Measurements from ENCODE around the gene RDH11. TPM values are rescaled to one million over a fixed set of nuclear protein-coding genes. Genes with fewer than 3 reads are reported as not detected.

The RDH11 gene
- 113 and 121 TPM in 2 replicates for total RNA-seq (2013; cell fraction: nucleolus; rRNA removed)
- total RNA-seq (2014; rRNA removed) (69.6 and 84.5 TPM in 2 replicates), total RNA-seq (2014; rRNA removed; fragmentation: Illumina TruSeq; extraction: Trizol) (81.0 and 85.0 TPM in 2 replicates), total RNA-seq (2021) (49.7 and 60.2 TPM in 2 replicates), polyA plus RNA-seq (2011; rRNA removed) (161 and 166 TPM in 2 replicates), polyA plus RNA-seq (2014; fragmentation: Illumina TruSeq; extraction: Trizol) (78.3 and 96.2 TPM in 2 replicates), polyA plus RNA-seq (2014; fragmentation: Nextera tagmentation; extraction: Ambion mirVana) (10 to 100 TPM; 76.2 to 88.7 TPM), polyA plus RNA-seq (2014; rRNA removed) (66.9 and 83.4 TPM in 2 replicates), polyA plus RNA-seq (2016; fragmentation: Nextera tagmentation; extraction: Ambion mirVana) (10 to 100 TPM; 55.6 to 56.1 TPM), polyA minus RNA-seq (2011; rRNA and poly(A)+ RNA removed) (133 and 164 TPM in 2 replicates), Bru-seq, nascent RNA (percentile 87 among the genes with signal in this experiment), BruChase-seq, experiment 1, labeled RNA remaining after a 6-hour chase (percentile 91 among the genes with signal in this experiment), BruChase-seq, experiment 2, labeled RNA remaining after a 2-hour chase (percentile 90 among the genes with signal in this experiment)
- polyA plus RNA-seq (2011; ENCODE audit: low read depth): 28.1 TPM
- polyA plus RNA-seq (2011; cell fraction: cytosol; rRNA removed): 103 and 106 TPM in 2 replicates
- polyA plus RNA-seq (2011; cell fraction: nucleus; rRNA removed): 99.0 and 128 TPM in 2 replicates
- 38.7 and 43.7 TPM in 2 replicates for polyA plus RNA-seq (2012)
- polyA minus RNA-seq (2011; cell fraction: cytosol; rRNA and poly(A)+ RNA removed): 49.3 and 50.5 TPM in 2 replicates
- 43.9 and 56.9 TPM in 2 replicates for polyA minus RNA-seq (2011; cell fraction: nucleus; rRNA and poly(A)+ RNA removed)
- long read RNA-seq, experiment 1, transcript RDH11-201 (7 exons, 2,588 nt): major isoform, 79 of 94 reads
- long read RNA-seq, experiment 1, partial matches to known transcripts: 3 of 94 reads
- long read RNA-seq, experiment 1, other reads (novel, unspliced or antisense): 10 of 94 reads
- long read RNA-seq, experiment 2, transcript RDH11-203 (7 exons, 1,926 nt): minor isoform, 15 of 842 reads
- long read RNA-seq, experiment 2, transcript RDH11-208 (2 exons, 801 nt): minor isoform, 11 of 842 reads
- long read RNA-seq, experiment 2, transcript RDH11-201 (7 exons, 2,588 nt): major isoform, 729 of 842 reads
- long read RNA-seq, experiment 2, partial matches to known transcripts: 26 of 842 reads
- long read RNA-seq, experiment 2, other reads (novel, unspliced or antisense): 58 of 842 reads

GRCh38 chr14:67695394-67695949 lies at the start of gene RDH11:
RDH11 (minus strand) TSS chr14:67695764; CDS start chr14:67695703, 61 bp downstream.
- Histone ChIP-seq H3K4me3 (peak within 1 kb of the TSS; percentile 97), H3K79me2 (ENCODE audit: control insufficient read depth, insufficient read depth, low read length) (peaks cover 22% of the 10 kb centered on the region), H3K4me1 (ENCODE audit: control insufficient read depth, insufficient read depth, low read length) (no peaks in the 10 kb centered on the region), H3K27me3 (replicated peaks in 1 of 2; ENCODE audit: control insufficient read depth in 2 of 2, insufficient read depth in 2 of 2, low read length in 1 of 2) (no peaks in the 10 kb centered on the region), H3K9me3 (replicated peaks; ENCODE audit: control insufficient read depth, insufficient read depth, low read length) (no peaks in the 10 kb centered on the region), H4K20me1 (ENCODE audit: control insufficient read depth, insufficient read depth) (no peaks in the 10 kb centered on the region), H3K9ac (ENCODE audit: control insufficient read depth, insufficient read depth, low read length) (peak within 1 kb of the TSS; percentile 85), H3K4me2 (ENCODE audit: control insufficient read depth, insufficient read depth) (peak within 1 kb of the TSS; percentile 63), H3K27ac (ENCODE audit: control insufficient read depth, insufficient read depth) (peak within 1 kb of the TSS; percentile 88), H2AFZ (ENCODE audit: control insufficient read depth, low read depth, low read length) (peak within 1 kb of the TSS; percentile 88), H3K36me3 (ENCODE audit: control insufficient read depth in 2 of 2, insufficient read depth in 2 of 2, low read length in 1 of 2) (peaks cover 2 to 11% of the 10 kb centered on the region in 2 experiments)
- FAIRE-seq (peak; percentile 89), DNase-seq (ENCODE audit: low read depth, low spot score) (peak; percentile 50), ATAC-seq (peak; percentile 96)
- no TSS peak for BruUV-seq (replicated peaks)
- under 1% methylated on average over 24 of the region's 25 CpGs for WGBS (ENCODE audit: insufficient coverage, insufficient replicate concordance, low lambda C conversion rate, missing lambda C conversion rate)
- ChIA-PET POLR2A (interaction anchor here (0.5 to 7.9 kb wide), 13 partner anchors 8 to 1700 kb away, joined by 3 to 71 read pairs (median 5); partner anchors contain the start of genes PIGH, TMEM229B and VTI1B), CTCF (interaction anchor here (0.6 to 6.3 kb wide), 15 partner anchors 8 to 1093 kb away, joined by 4 to 72 read pairs (median 6); partner anchors contain the start of genes ARG2, ATP6V1D, PIGH and RDH12), SMC1A (ENCODE audit: uncharacterized antibody, unreplicated experiment) (interaction anchor here (0.9 to 5.0 kb wide), 11 partner anchors 8 to 336 kb away, joined by 3 to 26 read pairs (median 7); partner anchors contain the start of genes ATP6V1D, EIF2S1, PIGH and VTI1B), RAD21 (ENCODE audit: unreplicated experiment) (interaction anchor here (0.9 to 5.3 kb wide), 5 partner anchors 9 to 77 kb away, joined by 3 to 56 read pairs (median 19); no protein-coding TSS in a partner anchor)
- intact Hi-C loops (cut with micrococcal nuclease; ENCODE audit: unreplicated experiment) (loop anchor here (2.0 kb wide), 1 partner anchor 15 kb away; no protein-coding TSS in a partner anchor), in situ Hi-C loops (cut with MboI) (no loop called here)
- TF ChIP-seq JUND (IDR thresholded peaks at IDR 0.05; ENCODE audit: low read depth, low read length) (no peak), SPI1 (IDR thresholded peaks at IDR 0.05; ENCODE audit: borderline replicate concordance, insufficient read depth, low read depth, low read length) (no peak), SKIL (IDR thresholded peaks at IDR 0.05; ENCODE audit: low read depth, poor library complexity, severe bottlenecking) (no peak), REST (IDR thresholded peaks at IDR 0.05; ENCODE audit: low read depth, low read length) (no peak), USF1 (IDR thresholded peaks at IDR 0.05; ENCODE audit: borderline replicate concordance, extremely low read length, insufficient read depth, low read depth, low read length) (no peak), CBFB (IDR thresholded peaks at IDR 0.05; ENCODE audit: low read depth) (no peak), NRF1 (conservative IDR thresholded peaks at IDR 0.05; ENCODE audit: low read depth, low read length) (no peak), USF2 (IDR thresholded peaks at IDR 0.05; ENCODE audit: borderline replicate concordance, low read depth, low read length) (no peak), PAX8 (IDR thresholded peaks at IDR 0.05) (no peak)
